Panc1 (cell line): ENCODE results near the gene CASP10. TPM values are rescaled to one million over a fixed set of nuclear protein-coding genes. Genes with fewer than 3 reads are reported as not detected.

Experiments used
- ATAC-seq: fragments of 200-7000 bp; cut with Tn5 transposase; 2 replicates; pipeline ENCODE4 v1.9.1; 2020; ENCODE audit warnings: mild to moderate bottlenecking, moderate library complexity
- BruUV-seq: library from RNA; stranded (reverse); fragments of 400-500 nt; replicated peaks from 2 replicates; lab custom pipeline; 2021; lab: Mats Ljungman, UMichigan
- CTCF ChIA-PET: fragments of 300-600 bp; sonication (Branson Sonifier 250); formaldehyde crosslinking; loops from one replicate; lab custom pipeline; 2022; ENCODE audit warnings: antibody characterized with exemption; lab: Charles Lee
- POLR2A ChIA-PET: fragments of 300-600 bp; sonication (Branson Sonifier 250); formaldehyde crosslinking; loops from one replicate; lab custom pipeline; 2022; ENCODE audit warnings: antibody characterized with exemption; lab: Charles Lee
- DNase-seq: peaks from one replicate; pipeline ENCODE4 v3.0.0-alpha.2; 2010; ENCODE audit warnings: low read depth, low spot score
- H3K27ac ChIP-seq: 2 replicates; pipeline ENCODE4 v1.5.1; 2011; ENCODE audit warnings: mild to moderate bottlenecking, low read length, inconsistent platforms
- H3K27me3 ChIP-seq: fragments of 200-500 bp; sonication (Bioruptor generic); 2 replicates; pipeline ENCODE4 v1.6.0; 2014; ENCODE audit warnings: low read length, inconsistent platforms; ENCODE audit not compliant: control insufficient read depth, insufficient read depth
- H3K36me3 ChIP-seq: fragments of 200-500 bp; sonication (Bioruptor generic); 2 replicates; pipeline ENCODE4 v1.5.1; 2014; ENCODE audit warnings: inconsistent platforms, mild to moderate bottlenecking, low read length, moderate library complexity; ENCODE audit not compliant: control insufficient read depth, insufficient read depth
- H3K4me1 ChIP-seq: 2 replicates; pipeline ENCODE4 v1.5.1; 2011; ENCODE audit warnings: inconsistent platforms, mild to moderate bottlenecking, low read length, moderate library complexity; ENCODE audit not compliant: control insufficient read depth, insufficient read depth
- H3K4me3 ChIP-seq, 2 experiments: 2 replicates each; pipeline ENCODE4 v1.5.1; 2011 to 2012; ENCODE audit warnings: low read depth in 2 of 2, low read length in 2 of 2, mild to moderate bottlenecking in 2 of 2, inconsistent platforms in 1 of 2, moderate library complexity in 1 of 2
- H3K9me3 ChIP-seq: fragments of 200-500 bp; sonication (Bioruptor generic); 2 replicates; pipeline ENCODE4 v1.5.1; 2014; ENCODE audit warnings: low read depth, mild to moderate bottlenecking, inconsistent platforms, low read length, moderate library complexity; ENCODE audit not compliant: control insufficient read depth, insufficient read depth
- CTCF ChIP-seq: fragments of 450-650 bp; IDR thresholded peaks from 2 replicates; pipeline ENCODE4 v1.5.1; 2017; ENCODE audit warnings: mild to moderate bottlenecking
- POLR2AphosphoS5 ChIP-seq: IDR thresholded peaks from 2 replicates; pipeline ENCODE4 v1.6.1; 2012; ENCODE audit warnings: mild to moderate bottlenecking, low read depth, low read length, moderate library complexity
- SIN3A ChIP-seq: IDR thresholded peaks from 2 replicates; pipeline ENCODE4 v1.6.1; 2012; ENCODE audit warnings: low read depth, mild to moderate bottlenecking, low read length, moderate library complexity, borderline replicate concordance; ENCODE audit not compliant: insufficient read depth
- TCF7L2 ChIP-seq: IDR thresholded peaks from 2 replicates; pipeline ENCODE4 v1.6.1; 2011; ENCODE audit warnings: mild to moderate bottlenecking, low read depth, low read length, inconsistent platforms
- in situ Hi-C: cut with HindIII; loops from 2 replicates; pipeline ENCODE4 v1.10.0; 2016; ENCODE audit warnings: low sequenced_read_pairs, low pct_unique_long_range_greater_than_20kb
- intact Hi-C: fragments of 100-400 bp; cut with micrococcal nuclease; formaldehyde crosslinking; loops from one replicate; pipeline ENCODE4 v1.10.0; 2022; ENCODE audit not compliant: unreplicated experiment
- total RNA-seq: library from RNA; stranded (reverse); gene quantifications from one replicate; pipeline ENCODE4 v1.2.1, GENCODE V29; 2021; ENCODE audit not compliant: unreplicated experiment
- TF ChIP-seq, protein P1 (sequence below), 2 experiments: IDR thresholded peaks; 2 replicates each; pipeline ENCODE4 v1.6.1; 2011 to 2012; ENCODE audit warnings: low read depth in 2 of 2, control low read depth in 1 of 2, low read length in 1 of 2, mild to moderate bottlenecking in 1 of 2, moderate library complexity in 1 of 2; ENCODE audit not compliant: insufficient read depth in 1 of 2

The CASP10 gene
- total RNA-seq, 1 experiment from 2014 or later = 0.87 TPM

DNA sequence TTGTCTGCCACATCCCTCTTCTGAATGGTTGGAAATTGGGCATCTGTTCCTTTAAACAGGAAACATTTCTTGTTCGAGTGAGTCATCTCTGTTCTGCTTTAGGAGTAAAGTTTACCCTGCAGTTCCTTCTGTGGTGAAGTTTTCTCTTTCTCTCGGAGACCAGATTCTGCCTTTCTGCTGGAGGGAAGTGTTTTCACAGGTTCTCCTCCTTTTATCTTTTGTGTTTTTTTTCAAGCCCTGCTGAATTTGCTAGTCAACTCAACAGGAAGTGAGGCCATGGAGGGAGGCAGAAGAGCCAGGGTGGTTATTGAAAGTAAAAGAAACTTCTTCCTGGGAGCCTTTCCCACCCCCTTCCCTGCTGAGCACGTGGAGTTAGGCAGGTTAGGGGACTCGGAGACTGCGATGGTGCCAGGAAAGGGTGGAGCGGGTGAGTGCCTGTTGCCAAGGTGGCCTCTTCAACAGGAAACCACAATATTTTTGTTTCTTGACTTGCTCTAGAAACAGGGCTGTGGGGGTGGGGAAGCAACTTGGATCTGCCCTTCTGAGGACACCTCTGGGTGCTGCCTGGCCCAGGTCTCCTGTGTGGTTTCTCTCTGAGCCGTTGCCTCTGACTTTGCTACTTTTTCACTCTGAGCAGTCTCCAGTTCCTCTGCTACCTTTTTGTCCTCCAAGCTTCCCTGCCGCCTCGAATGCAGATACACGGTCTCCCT is 75.2 kb downstream of the CASP10 start:
- peak overlapping the region; percentile 49 to 56 for H3K4me3 ChIP-seq
- no peaks in the 10 kb centered on the region for H3K27me3 ChIP-seq
- H3K36me3 ChIP-seq = no peaks in the 10 kb centered on the region
- intact Hi-C loops = no loop called here
- no peak for TF ChIP-seq TCF7L2
- peak; percentile 49; the same call in 1 of the 2 replicates for TF ChIP-seq POLR2AphosphoS5
- TF ChIP-seq CTCF = no peak
- 0 out of 2 replicates have a peak, but pooled peaks have one; percentile 13 for TF ChIP-seq SIN3A
- in situ Hi-C loops = no loop called here
- H3K27ac ChIP-seq = peak overlapping the region; percentile 100
- no peaks in the 10 kb centered on the region for H3K9me3 ChIP-seq
- CTCF ChIA-PET = no interaction called here
- DNase-seq = peak; percentile 74
- POLR2A ChIA-PET = no interaction called here
- H3K4me1 ChIP-seq = peaks cover 70% of the 10 kb centered on the region
- peak; percentile 81 for ATAC-seq
- BruUV-seq = TSS peak; percentile 45

DNA sequence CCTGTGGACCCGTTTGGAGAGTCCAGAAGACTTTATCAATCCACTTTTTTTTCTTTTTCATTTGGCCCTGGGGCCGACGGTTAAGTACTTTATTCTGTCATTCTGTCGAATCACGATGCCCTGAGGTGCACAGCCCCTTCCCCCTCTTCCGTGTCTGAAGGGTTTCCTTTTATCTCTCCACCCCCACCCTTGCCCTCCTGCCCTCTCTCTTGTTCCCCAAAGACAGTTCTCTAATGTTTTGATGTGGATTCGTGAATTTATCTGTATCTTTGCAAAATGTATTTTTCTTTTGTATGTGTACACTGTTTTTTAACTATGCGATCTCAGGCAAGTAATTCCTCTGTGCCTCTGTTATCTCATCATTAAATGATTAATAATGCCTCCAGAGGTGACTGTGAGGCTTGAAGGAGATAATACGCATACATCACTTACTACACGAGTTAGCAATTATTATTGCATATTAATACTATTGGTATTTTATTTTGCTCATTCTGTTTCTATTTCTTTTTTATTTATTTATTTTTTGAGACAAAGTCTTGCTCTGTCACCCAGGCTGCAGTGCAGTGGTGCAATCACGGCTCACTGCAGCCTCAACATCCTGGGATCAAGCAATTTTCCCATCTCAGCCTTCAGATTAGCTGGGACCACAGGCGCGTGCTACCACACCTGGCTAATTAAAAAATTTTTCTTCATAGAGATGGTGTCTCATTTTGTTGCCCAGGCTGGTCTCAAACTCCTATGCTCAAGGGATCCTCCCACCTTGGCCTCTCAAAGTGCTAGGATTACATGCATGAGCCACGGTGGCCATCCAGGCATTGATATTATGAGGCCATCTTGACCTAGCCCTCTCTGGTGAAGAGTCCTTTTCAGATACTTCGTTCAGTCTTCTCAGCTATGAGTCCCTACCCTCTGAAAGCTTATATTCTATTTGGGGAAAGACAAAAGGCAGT is 76.0 kb downstream of the CASP10 start:
- CTCF ChIA-PET = no interaction called here
- H3K36me3 ChIP-seq = no peaks in the 10 kb centered on the region
- H3K9me3 ChIP-seq = no peaks in the 10 kb centered on the region
- H3K27ac ChIP-seq = peak overlapping the region; percentile 100
- in situ Hi-C loops (no loop called here), intact Hi-C loops (no loop called here)
- ATAC-seq (peak; percentile 49; the same call in 1 of the 2 replicates), DNase-seq (no peak)
- H3K4me3 ChIP-seq = peak overlapping the region; percentile 49 to 56
- no TSS peak for BruUV-seq
- TF ChIP-seq CTCF (no peak), TCF7L2 (peak; percentile 68)
- POLR2A ChIA-PET = no interaction called here
- H3K4me1 ChIP-seq = peaks cover 74% of the 10 kb centered on the region
- H3K27me3 ChIP-seq = no peaks in the 10 kb centered on the region

GRCh38 chr2:201260302-201260800 is 77.4 kb downstream of the CASP10 start, which contains the start of gene CASP8:
Gene CASP8 (plus strand): TSS chr2:201260536. CDS start chr2:201266487, 5,951 bp downstream.
- peak; percentile 20; the same call in 1 of the 2 replicates for ATAC-seq
- intact Hi-C loops = no loop called here
- POLR2A ChIA-PET = interaction anchor here (0.6 to 0.7 kb wide), 2 partner anchors 28 to 39 kb away, joined by 3 to 7 read pairs; no protein-coding TSS in a partner anchor

More at GRCh38 chr2:201260302-201260800, 77.4 kb downstream of the CASP10 start, which contains the start of gene CASP8:
- Histone ChIP-seq H3K4me3 (peak within 1 kb of the TSS; percentile 25 to 56), H3K27ac (peak within 1 kb of the TSS; percentile 100), H3K9me3 (no peaks in the 10 kb centered on the region), H3K4me1 (peaks cover 67% of the 10 kb centered on the region), H3K36me3 (no peaks in the 10 kb centered on the region), H3K27me3 (no peaks in the 10 kb centered on the region)
- DNase-seq = no peak
- in situ Hi-C loops = no loop called here
- TF ChIP-seq, protein P1, sequence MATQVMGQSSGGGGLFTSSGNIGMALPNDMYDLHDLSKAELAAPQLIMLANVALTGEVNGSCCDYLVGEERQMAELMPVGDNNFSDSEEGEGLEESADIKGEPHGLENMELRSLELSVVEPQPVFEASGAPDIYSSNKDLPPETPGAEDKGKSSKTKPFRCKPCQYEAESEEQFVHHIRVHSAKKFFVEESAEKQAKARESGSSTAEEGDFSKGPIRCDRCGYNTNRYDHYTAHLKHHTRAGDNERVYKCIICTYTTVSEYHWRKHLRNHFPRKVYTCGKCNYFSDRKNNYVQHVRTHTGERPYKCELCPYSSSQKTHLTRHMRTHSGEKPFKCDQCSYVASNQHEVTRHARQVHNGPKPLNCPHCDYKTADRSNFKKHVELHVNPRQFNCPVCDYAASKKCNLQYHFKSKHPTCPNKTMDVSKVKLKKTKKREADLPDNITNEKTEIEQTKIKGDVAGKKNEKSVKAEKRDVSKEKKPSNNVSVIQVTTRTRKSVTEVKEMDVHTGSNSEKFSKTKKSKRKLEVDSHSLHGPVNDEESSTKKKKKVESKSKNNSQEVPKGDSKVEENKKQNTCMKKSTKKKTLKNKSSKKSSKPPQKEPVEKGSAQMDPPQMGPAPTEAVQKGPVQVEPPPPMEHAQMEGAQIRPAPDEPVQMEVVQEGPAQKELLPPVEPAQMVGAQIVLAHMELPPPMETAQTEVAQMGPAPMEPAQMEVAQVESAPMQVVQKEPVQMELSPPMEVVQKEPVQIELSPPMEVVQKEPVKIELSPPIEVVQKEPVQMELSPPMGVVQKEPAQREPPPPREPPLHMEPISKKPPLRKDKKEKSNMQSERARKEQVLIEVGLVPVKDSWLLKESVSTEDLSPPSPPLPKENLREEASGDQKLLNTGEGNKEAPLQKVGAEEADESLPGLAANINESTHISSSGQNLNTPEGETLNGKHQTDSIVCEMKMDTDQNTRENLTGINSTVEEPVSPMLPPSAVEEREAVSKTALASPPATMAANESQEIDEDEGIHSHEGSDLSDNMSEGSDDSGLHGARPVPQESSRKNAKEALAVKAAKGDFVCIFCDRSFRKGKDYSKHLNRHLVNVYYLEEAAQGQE (IDR thresholded peaks at IDR 0.05; ENCODE audit: insufficient read depth in 1 of 2, low read depth in 2 of 2, low read length in 1 of 2) = no peak
- peak; percentile 37; the same call in 1 of the 2 replicates for TF ChIP-seq POLR2AphosphoS5
- CTCF ChIA-PET = no interaction called here
- BruUV-seq = no TSS peak
